ENCODE data around the gene JMJD6.
A peak's percentile ranks its signal among the peaks of the same experiment; 100 is the strongest.

DNA sequence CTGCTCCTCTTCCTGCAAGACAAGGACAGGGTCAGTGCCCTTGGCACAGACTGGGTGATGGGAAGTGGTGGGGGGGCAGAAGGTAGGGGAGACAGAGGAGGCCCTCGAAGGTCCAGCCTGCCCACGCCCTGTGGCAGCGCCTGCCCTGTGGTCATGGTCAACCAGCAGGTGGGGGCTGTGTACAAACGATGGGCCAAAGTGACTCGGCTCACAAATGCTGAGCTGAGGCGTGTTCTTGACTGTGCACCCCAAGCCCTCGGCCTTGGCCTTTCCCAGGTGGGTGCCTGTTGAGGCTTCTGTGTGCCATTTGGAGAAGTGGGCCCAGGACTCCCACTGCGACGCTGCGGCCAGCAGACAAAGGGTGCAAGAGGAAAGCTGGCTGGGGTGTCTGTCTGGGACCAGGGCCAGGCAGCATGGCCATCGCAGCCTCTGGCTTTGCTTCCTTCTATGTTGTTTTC lies 38.2 kb downstream of the JMJD6 start:
- TF ChIP-seq POLR2A (IDR thresholded peaks at IDR 0.05) = no peak
- TF ChIP-seq, protein P1, sequence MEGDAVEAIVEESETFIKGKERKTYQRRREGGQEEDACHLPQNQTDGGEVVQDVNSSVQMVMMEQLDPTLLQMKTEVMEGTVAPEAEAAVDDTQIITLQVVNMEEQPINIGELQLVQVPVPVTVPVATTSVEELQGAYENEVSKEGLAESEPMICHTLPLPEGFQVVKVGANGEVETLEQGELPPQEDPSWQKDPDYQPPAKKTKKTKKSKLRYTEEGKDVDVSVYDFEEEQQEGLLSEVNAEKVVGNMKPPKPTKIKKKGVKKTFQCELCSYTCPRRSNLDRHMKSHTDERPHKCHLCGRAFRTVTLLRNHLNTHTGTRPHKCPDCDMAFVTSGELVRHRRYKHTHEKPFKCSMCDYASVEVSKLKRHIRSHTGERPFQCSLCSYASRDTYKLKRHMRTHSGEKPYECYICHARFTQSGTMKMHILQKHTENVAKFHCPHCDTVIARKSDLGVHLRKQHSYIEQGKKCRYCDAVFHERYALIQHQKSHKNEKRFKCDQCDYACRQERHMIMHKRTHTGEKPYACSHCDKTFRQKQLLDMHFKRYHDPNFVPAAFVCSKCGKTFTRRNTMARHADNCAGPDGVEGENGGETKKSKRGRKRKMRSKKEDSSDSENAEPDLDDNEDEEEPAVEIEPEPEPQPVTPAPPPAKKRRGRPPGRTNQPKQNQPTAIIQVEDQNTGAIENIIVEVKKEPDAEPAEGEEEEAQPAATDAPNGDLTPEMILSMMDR (IDR thresholded peaks at IDR 0.05) = peak in 1 of 4 experiments; percentile 34

All from gastroesophageal sphincter (tissue), 3 donors.